NCI-H2196 treated with DMSO at 0.1 percent for 48 hours (cell line): ENCODE measurements around the gene OSBPL10.

Experiments
- DNase-seq: peaks from one replicate; lab custom pipeline; 2025; ENCODE audit not compliant: unreplicated experiment; lab: John Stamatoyannopoulos, UW

OSBPL10 gene

GRCh38 chr3:31635545-31635944 lies 345.5 kb downstream of the OSBPL10 start:
- DNase-seq = no peak

- DNase-seq = no peak
Observed at GRCh38 chr3:31634476-31634875, 346.6 kb downstream of the OSBPL10 start.

- DNase-seq = no peak
Observed at GRCh38 chr3:31629054-31629453, 352.0 kb downstream of the OSBPL10 start.

GRCh38 chr3:31625358-31625757 lies 355.7 kb downstream of the OSBPL10 start:
- DNase-seq = no peak

GRCh38 chr3:31624083-31624709 lies 356.9 kb downstream of the OSBPL10 start:
- no peak for DNase-seq

GRCh38 chr3:31622636-31623288 lies 358.3 kb downstream of the OSBPL10 start:
- DNase-seq = no peak

- no peak for DNase-seq
Observed at GRCh38 chr3:31621314-31621713, 359.7 kb downstream of the OSBPL10 start.

GRCh38 chr3:31620656-31621055 lies 360.4 kb downstream of the OSBPL10 start:
- DNase-seq = no peak

- DNase-seq = no peak
Observed at GRCh38 chr3:31616711-31617110, 364.4 kb downstream of the OSBPL10 start.

- no peak for DNase-seq
Observed at GRCh38 chr3:31615071-31615875, 365.8 kb downstream of the OSBPL10 start.

GRCh38 chr3:31614162-31614921 lies 366.7 kb downstream of the OSBPL10 start:
- no peak for DNase-seq

GRCh38 chr3:31613654-31614053 lies 367.4 kb downstream of the OSBPL10 start:
- no peak for DNase-seq

- DNase-seq = no peak
Observed at GRCh38 chr3:31613177-31613576, 367.9 kb downstream of the OSBPL10 start.
